ENCODE data around the gene COQ10B.

The COQ10B gene

GRCh38 chr2:197495433-197496134 lies 42.2 kb downstream of the COQ10B start:
- Histone ChIP-seq H2AFZ (no peak overlapping the region), H3K27me3 (ENCODE audit: control insufficient read depth, insufficient read depth, low read length) (no peaks in the 10 kb centered on the region), H3K79me2 (peaks cover 22% of the 10 kb centered on the region), H3K9me3 (ENCODE audit: control insufficient read depth, low read length) (no peaks in the 10 kb centered on the region), H3K27ac (no peak overlapping the region), H3K4me2 (ENCODE audit: low read length) (no peak overlapping the region), H3K4me1 (peaks cover 9% of the 10 kb centered on the region), H3K9ac (no peak overlapping the region), H3K4me3 (ENCODE audit: low read depth, low read length) (no peak overlapping the region), H3K36me3 (ENCODE audit: control insufficient read depth, insufficient read depth, low read length) (peaks cover 2% of the 10 kb centered on the region)
- no peak for TF ChIP-seq CTCF (IDR thresholded peaks at IDR 0.05)

- H3K79me2 ChIP-seq, result peaks cover 26% of the 10 kb centered on the region
- no peak for TF ChIP-seq CTCF (IDR thresholded peaks at IDR 0.05)
- peaks cover 2% of the 10 kb centered on the region for H3K36me3 ChIP-seq (ENCODE audit: control insufficient read depth, insufficient read depth, low read length)
- H3K4me3 ChIP-seq (ENCODE audit: low read depth, low read length), result no peak overlapping the region
- H3K4me1 ChIP-seq, result peaks cover 9% of the 10 kb centered on the region
- no peak overlapping the region for H3K4me2 ChIP-seq (ENCODE audit: low read length)
- H3K27me3 ChIP-seq (ENCODE audit: control insufficient read depth, insufficient read depth, low read length), result no peaks in the 10 kb centered on the region
- H3K27ac ChIP-seq, result no peak overlapping the region
- H3K9me3 ChIP-seq (ENCODE audit: control insufficient read depth, low read length), result no peaks in the 10 kb centered on the region
- no peak overlapping the region for H3K9ac ChIP-seq
- H2AFZ ChIP-seq, result no peak overlapping the region
These were observed 43.3 kb downstream of the COQ10B start for GRCh38 chr2:197496695-197497094.

- peaks cover 2% of the 10 kb centered on the region for H3K36me3 ChIP-seq (ENCODE audit: control insufficient read depth, insufficient read depth, low read length)
- no peak for TF ChIP-seq CTCF (IDR thresholded peaks at IDR 0.05)
- no peaks in the 10 kb centered on the region for H3K27me3 ChIP-seq (ENCODE audit: control insufficient read depth, insufficient read depth, low read length)
- H3K79me2 ChIP-seq, result peaks cover 28% of the 10 kb centered on the region
- no peak overlapping the region for H3K4me3 ChIP-seq (ENCODE audit: low read depth, low read length)
- no peak overlapping the region for H3K9ac ChIP-seq
- H3K4me1 ChIP-seq, result peaks cover 9% of the 10 kb centered on the region
- H3K4me2 ChIP-seq (ENCODE audit: low read length), result no peak overlapping the region
- no peak overlapping the region for H3K27ac ChIP-seq
- no peak overlapping the region for H2AFZ ChIP-seq
- H3K9me3 ChIP-seq (ENCODE audit: control insufficient read depth, low read length), result no peaks in the 10 kb centered on the region
These were observed 44.0 kb downstream of the COQ10B start for GRCh38 chr2:197497326-197497725.

GRCh38 chr2:197498235-197498936 lies 45.0 kb downstream of the COQ10B start:
- peak overlapping the region; percentile 95 for H3K27ac ChIP-seq
- peak overlapping the region; percentile 93 for H3K4me2 ChIP-seq (ENCODE audit: low read length)
- H3K27me3 ChIP-seq (ENCODE audit: control insufficient read depth, insufficient read depth, low read length), result no peaks in the 10 kb centered on the region
- peak overlapping the region; percentile 63 for H3K4me3 ChIP-seq (ENCODE audit: low read depth, low read length)
- TF ChIP-seq CTCF (IDR thresholded peaks at IDR 0.05), result no peak
- H2AFZ ChIP-seq, result peak overlapping the region; percentile 84
- no peaks in the 10 kb centered on the region for H3K9me3 ChIP-seq (ENCODE audit: control insufficient read depth, low read length)
- peaks cover 9% of the 10 kb centered on the region for H3K4me1 ChIP-seq
- H3K79me2 ChIP-seq, result peaks cover 28% of the 10 kb centered on the region
- H3K36me3 ChIP-seq (ENCODE audit: control insufficient read depth, insufficient read depth, low read length), result no peaks in the 10 kb centered on the region
- H3K9ac ChIP-seq, result no peak overlapping the region

All from parathyroid adenoma (tissue), 2 donors.